ENCODE data around the gene TMPRSS3.

Gene TMPRSS3

GRCh38 chr21:42387843-42388340, 8.0 kb downstream of the TMPRSS3 start:
- TF ChIP-seq ZFP37 (tag by site-specific recombination; IDR thresholded peaks at IDR 0.05) (no peak), ZNF626 (tag by site-specific recombination; IDR thresholded peaks at IDR 0.05) (no peak), BCL11B (tag by site-specific recombination; IDR thresholded peaks at IDR 0.05; ENCODE audit: low read depth) (no peak), ZSCAN4 (tag by site-specific recombination; IDR thresholded peaks at IDR 0.05) (no peak), WT1 (tag by site-specific recombination; IDR thresholded peaks at IDR 0.05) (no peak), KLF9 (tag by site-specific recombination; IDR thresholded peaks at IDR 0.05; ENCODE audit: low read depth) (no peak), SETDB1 (IDR thresholded peaks at IDR 0.05; ENCODE audit: insufficient read length, low read length) (peak; percentile 63), ZNF791 (tag by site-specific recombination; IDR thresholded peaks at IDR 0.05) (no peak), ZNF157 (tag by site-specific recombination; IDR thresholded peaks at IDR 0.05) (peak; percentile 99), ZNF76 (tag by site-specific recombination; IDR thresholded peaks at IDR 0.05; ENCODE audit: borderline replicate concordance, low read depth) (no peak)
- H3K4me3 ChIP-seq (ENCODE audit: low read depth, low read length) = no peak overlapping the region
- ChIA-PET CTCF (interaction anchor here (1.1 kb wide), 1 partner anchor 39 kb away, joined by 3 read pairs; no protein-coding TSS in a partner anchor), POLR2A (interaction anchor here (0.6 kb wide), 1 partner anchor 1696 kb away, joined by 4 read pairs; no protein-coding TSS in a partner anchor)
- H3K4me1 ChIP-seq (ENCODE audit: control insufficient read depth, insufficient read depth, low read length) = no peaks in the 10 kb centered on the region
- H3K36me3 ChIP-seq (ENCODE audit: control insufficient read depth in 2 of 2, insufficient read depth in 1 of 2, low read length in 2 of 2) = no peaks in the 10 kb centered on the region
- no peak overlapping the region for H3K27ac ChIP-seq (ENCODE audit: extremely low read depth, low read depth, low read length)
- H3K9me3 ChIP-seq (ENCODE audit: control insufficient read depth, insufficient read depth, low read depth, low read length) = no peaks in the 10 kb centered on the region

GRCh38 chr21:42387164-42387563, 8.7 kb downstream of the TMPRSS3 start:
- no peak overlapping the region for H3K27ac ChIP-seq (ENCODE audit: extremely low read depth, low read depth, low read length)
- no peaks in the 10 kb centered on the region for H3K9me3 ChIP-seq (ENCODE audit: control insufficient read depth, insufficient read depth, low read depth, low read length)
- H3K4me1 ChIP-seq (ENCODE audit: control insufficient read depth, insufficient read depth, low read length) = no peaks in the 10 kb centered on the region
- TF ChIP-seq ZNF580 (tag by site-specific recombination; IDR thresholded peaks at IDR 0.05) (no peak), ZSCAN4 (tag by site-specific recombination; IDR thresholded peaks at IDR 0.05) (0 out of 2 replicates have a peak, but pooled peaks have one; percentile 39)
- H3K4me3 ChIP-seq (ENCODE audit: low read depth, low read length) = no peak overlapping the region
- CTCF ChIA-PET = no interaction called here
- POLR2A ChIA-PET = interaction anchor here (0.6 kb wide), 1 partner anchor 1697 kb away, joined by 4 read pairs; no protein-coding TSS in a partner anchor
- no peaks in the 10 kb centered on the region for H3K36me3 ChIP-seq (ENCODE audit: control insufficient read depth in 2 of 2, insufficient read depth in 1 of 2, low read length in 2 of 2)

- Histone ChIP-seq H3K9me3 (ENCODE audit: control insufficient read depth, insufficient read depth, low read depth, low read length) (no peaks in the 10 kb centered on the region), H3K4me1 (ENCODE audit: control insufficient read depth, insufficient read depth, low read length) (no peaks in the 10 kb centered on the region), H3K36me3 (ENCODE audit: control insufficient read depth in 2 of 2, insufficient read depth in 1 of 2, low read length in 2 of 2) (no peaks in the 10 kb centered on the region), H3K27ac (ENCODE audit: extremely low read depth, low read depth, low read length) (no peak overlapping the region), H3K4me3 (ENCODE audit: low read depth, low read length) (no peak overlapping the region)
- TF ChIP-seq ZNF23 (tag by site-specific recombination; IDR thresholded peaks at IDR 0.05; ENCODE audit: borderline replicate concordance) (no peak), ZNF26 (tag by site-specific recombination; IDR thresholded peaks at IDR 0.05) (no peak), ZBTB10 (tag by site-specific recombination; IDR thresholded peaks at IDR 0.05) (no peak), ZNF133 (tag by site-specific recombination; IDR thresholded peaks at IDR 0.05) (no peak), ZNF639 (tag by site-specific recombination; IDR thresholded peaks at IDR 0.05) (no peak), INSM2 (tag by site-specific recombination; IDR thresholded peaks at IDR 0.05) (no peak), KLF16 (tag by site-specific recombination; IDR thresholded peaks at IDR 0.05) (no peak), PRDM1 (tag by site-specific recombination; IDR thresholded peaks at IDR 0.05) (no peak)
- ChIA-PET CTCF (no interaction called here), POLR2A (interaction anchor here (0.6 kb wide), 1 partner anchor 593 kb away, joined by 4 read pairs; no protein-coding TSS in a partner anchor)
Measured at GRCh38 chr21:42386034-42386591, 9.7 kb downstream of the TMPRSS3 start.
